ENCODE measurements around the gene CMC1.

- no peak for TF ChIP-seq POLR2AphosphoS5 (IDR thresholded peaks at IDR 0.05; ENCODE audit: borderline replicate concordance, low read depth, low read length)
- TF ChIP-seq EZH2 (IDR thresholded peaks at IDR 0.05) = no peak
- TF ChIP-seq FOXP2 (optimal IDR thresholded peaks at IDR 0.05; ENCODE audit: control extremely low read depth, extremely low read length, insufficient read depth) = no peak
These were observed 34.3 kb upstream of the CMC1 start for GRCh38 chr3:28207000-28207733.
